Aorta (tissue), 5 donors: Measurements from ENCODE around the gene FCHSD2. TPM values are rescaled to one million over a fixed set of nuclear protein-coding genes. Genes with fewer than 3 reads are reported as not detected.

Experiments used
- ATAC-seq: fragments of 200-7000 bp; cut with Tn5 transposase; one replicate; pipeline ENCODE4 v1.9.1; 2022; ENCODE audit warnings: moderate library complexity; ENCODE audit not compliant: low FRiP score
- DNase-seq, 2 donors: peaks; one replicate each; pipeline ENCODE4 v3.0.0-alpha.2; 2020
- H3K27ac ChIP-seq, 2 donors: one replicate each; pipeline ENCODE4 v1.5.1; 2013; ENCODE audit warnings: low read length in 2 of 2, mild to moderate bottlenecking in 2 of 2, moderate library complexity in 2 of 2, control low read depth in 1 of 2, inconsistent platforms in 1 of 2, low read depth in 1 of 2
- H3K27me3 ChIP-seq, 2 donors: one replicate each; pipeline ENCODE4 v1.6.1; 2013; ENCODE audit warnings: control low read depth in 1 of 2, low read length in 1 of 2, mild to moderate bottlenecking in 1 of 2, moderate library complexity in 1 of 2; ENCODE audit not compliant: insufficient read depth in 2 of 2, control insufficient read depth in 1 of 2
- H3K36me3 ChIP-seq, 2 donors: one replicate each; pipeline ENCODE4 v1.6.1; 2013; ENCODE audit warnings: control low read depth in 1 of 2, low read length in 1 of 2, mild to moderate bottlenecking in 1 of 2; ENCODE audit not compliant: insufficient read depth in 2 of 2, control insufficient read depth in 1 of 2
- H3K4me1 ChIP-seq, 2 donors: one replicate each; pipeline ENCODE4 v1.6.1; 2013; ENCODE audit warnings: low read length in 2 of 2, control low read depth in 1 of 2, mild to moderate bottlenecking in 1 of 2, moderate library complexity in 1 of 2; ENCODE audit not compliant: insufficient read depth in 2 of 2, control insufficient read depth in 1 of 2
- H3K4me3 ChIP-seq, 2 donors: one replicate each; pipeline ENCODE4 v1.5.1; 2013; ENCODE audit warnings: low read length in 2 of 2, control low read depth in 1 of 2, mild to moderate bottlenecking in 1 of 2
- H3K9me3 ChIP-seq: one replicate; pipeline ENCODE4 v1.6.1; 2013; ENCODE audit warnings: mild to moderate bottlenecking, low read length; ENCODE audit not compliant: control insufficient read depth
- whole genome bisulfite sequencing, 2 donors: extraction: QIAGEN DNeasy Blood & Tissue Kit; methylation state at CpG; one replicate each; pipeline ENCODE4 v1.1.7; 2013; 5-methylcytosine and 5-hydroxymethylcytosine counted together
- intact Hi-C, 2 donors: fragments of 100-400 bp; cut with DNase I; formaldehyde crosslinking; loops; one replicate each; pipeline versions ENCODE4 v1.14.2 to v1.15.0; 2022
- polyA plus RNA-seq, 2 donors: library from polyadenylated mRNA; stranded (reverse); fragments of 200-250 nt; gene quantifications; one replicate each; pipeline ENCODE4 v1.2.3, GENCODE V29; 2013
- total RNA-seq, 2 donors: library from RNA; stranded (reverse); fragmentation: NEBNext Ultra II Directional; extraction: Animal tissue kit (Norgen Biotek cat#: 25700); gene quantifications; one replicate each; pipeline ENCODE4 v1.2.1, GENCODE V29; 2021
- donor health status: healthy with polysubstance abuse.
- donor health status: Bipolar disorder and iron deficiency.
- donor health status: DM: no; HTN: no; CAD: no.
- donor health status: DM: no; HTN: no; CAD: no.
- donor health status: DM: yes; HTN: yes; CAD: no.

FCHSD2 gene
- total and polyA plus RNA-seq, 4 donors, result 34.4 to 107 (median 62.2) TPM

GRCh38 chr11:72787216-72788104 is 354.7 kb downstream of the FCHSD2 start:
- Histone ChIP-seq H3K4me3 (no peak overlapping the region), H3K4me1 (peaks cover 0 to 3% of the 10 kb centered on the region in 2 donors), H3K27ac (no peak overlapping the region), H3K27me3 (no peaks in the 10 kb centered on the region), H3K9me3 (no peaks in the 10 kb centered on the region), H3K36me3 (no peaks in the 10 kb centered on the region)
- DNase-seq (no peak), ATAC-seq (no peak)
- WGBS, 2 donors, result 88% methylated on average over 16 of the region's 16 CpGs
- intact Hi-C loops, result no loop called here

Other genes starting within 250 kb of the FCHSD2 start
- 1 to 10 TPM; 2.9 to 3.9 TPM for gene P2RY2, start 76.0 kb upstream of the FCHSD2 start, total RNA-seq
- gene P2RY2, start 76.0 kb upstream of the FCHSD2 start, polyA plus RNA-seq, result under 1 TPM; 0.50 to 0.54 TPM
- 10 to 100 TPM in 1 of 2 donors, 1 to 10 TPM in 1; 6.1 to 12.0 TPM for gene P2RY6, start 130.0 kb upstream of the FCHSD2 start, total RNA-seq
- gene P2RY6, start 130.0 kb upstream of the FCHSD2 start, polyA plus RNA-seq, result 1 to 10 TPM; 2.5 to 4.4 TPM
- gene ARHGEF17, start 166.0 kb upstream of the FCHSD2 start, total RNA-seq, result 100 to 1,000 TPM; 159 to 201 TPM
- 100 to 1,000 TPM in 1 of 2 donors, 10 to 100 TPM in 1; 20.5 to 182 TPM for gene ARHGEF17, start 166.0 kb upstream of the FCHSD2 start, polyA plus RNA-seq
- gene RELT, start 234.1 kb upstream of the FCHSD2 start, total RNA-seq, result 10 to 100 TPM; 11.5 to 13.2 TPM
- gene RELT, start 234.1 kb upstream of the FCHSD2 start, polyA plus RNA-seq, result 1 to 10 TPM; 1.1 to 1.3 TPM